SK-N-SH treated with all-trans-retinoic acid at 6 μM for 48 hours (cell line): ENCODE data around the gene TRAT1.

Source experiments
- CREB5 ChIP-seq: fragments of 250-450 bp; sonication (Bioruptor Pico); IDR thresholded peaks from 2 replicates; pipeline ENCODE4 v1.5.1; 2020; ENCODE audit warnings: low read depth, mild to moderate bottlenecking, moderate library complexity
- CSDC2 ChIP-seq: fragments of 250-450 bp; sonication (Bioruptor Pico); IDR thresholded peaks from 2 replicates; pipeline ENCODE4 v1.5.0; 2020; ENCODE audit warnings: mild to moderate bottlenecking, moderate library complexity
- GLIS3 ChIP-seq: fragments of 250-450 bp; sonication (Bioruptor Pico); IDR thresholded peaks from 2 replicates; pipeline ENCODE4 v1.5.0; 2020; ENCODE audit warnings: mild to moderate bottlenecking, moderate library complexity
- PPARA ChIP-seq: fragments of 250-450 bp; sonication (Bioruptor Pico); IDR thresholded peaks from 2 replicates; pipeline ENCODE4 v1.5.0; 2020; ENCODE audit warnings: mild to moderate bottlenecking, borderline replicate concordance
- ZC3H10 ChIP-seq: fragments of 250-450 bp; sonication (Bioruptor Pico); IDR thresholded peaks from 2 replicates; pipeline ENCODE4 v1.5.1; 2021; ENCODE audit warnings: mild to moderate bottlenecking, moderate library complexity
- ZFP30 ChIP-seq: fragments of 450-650 bp; formaldehyde crosslinking; IDR thresholded peaks from 2 replicates; pipeline ENCODE4 v1.5.0; 2022; ENCODE audit warnings: mild to moderate bottlenecking, moderate library complexity
- ZNF565 ChIP-seq: fragments of 450-650 bp; formaldehyde crosslinking; conservative IDR thresholded peaks from 2 replicates; pipeline ENCODE4 v1.5.0; 2020; ENCODE audit warnings: low read depth, mild to moderate bottlenecking, moderate library complexity
- ZNF8 ChIP-seq: fragments of 450-650 bp; formaldehyde crosslinking; IDR thresholded peaks from 2 replicates; pipeline ENCODE4 v1.5.0; 2020; ENCODE audit warnings: mild to moderate bottlenecking, moderate library complexity
- TF ChIP-seq, protein P1 (sequence below): fragments of 250-450 bp; sonication (Bioruptor Pico); IDR thresholded peaks from 2 replicates; pipeline ENCODE4 v1.8.0; 2021; ENCODE audit warnings: low read depth, mild to moderate bottlenecking, moderate library complexity, borderline replicate concordance
- TF ChIP-seq, protein P2 (sequence below): fragments of 250-450 bp; sonication (Bioruptor Pico); IDR thresholded peaks from 2 replicates; pipeline ENCODE4 v1.5.0; 2020; ENCODE audit warnings: mild to moderate bottlenecking, moderate library complexity

DNA sequence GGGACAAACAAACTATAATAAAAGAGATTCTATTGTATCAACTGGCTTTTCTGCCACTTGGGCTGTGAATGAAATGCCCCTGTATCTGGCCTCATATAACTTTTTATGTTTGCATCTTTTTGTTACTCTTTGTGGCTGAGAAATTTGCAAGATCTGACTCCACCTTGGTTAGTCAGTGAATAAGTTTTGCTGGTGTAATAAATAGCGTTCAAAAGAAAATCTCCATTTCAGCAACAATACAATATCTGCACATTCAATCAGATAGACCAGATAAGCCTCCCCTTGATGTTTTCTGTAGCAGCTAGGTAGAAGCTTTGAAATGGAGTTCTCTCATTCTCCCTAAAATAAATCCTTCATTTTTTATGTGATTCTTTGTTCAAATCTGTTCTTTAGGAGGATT is 12.0 kb downstream of the TRAT1 start:
- TF ChIP-seq ZNF565 (no peak), GLIS3 (CRISPR knock-in tag) (no peak), ZFP30 (no peak), CREB5 (CRISPR knock-in tag) (no peak), ZNF8 (CRISPR knock-in tag) (no peak), CSDC2 (CRISPR knock-in tag) (no peak), ZC3H10 (CRISPR knock-in tag) (no peak), PPARA (CRISPR knock-in tag) (no peak)
- TF ChIP-seq, protein P1, sequence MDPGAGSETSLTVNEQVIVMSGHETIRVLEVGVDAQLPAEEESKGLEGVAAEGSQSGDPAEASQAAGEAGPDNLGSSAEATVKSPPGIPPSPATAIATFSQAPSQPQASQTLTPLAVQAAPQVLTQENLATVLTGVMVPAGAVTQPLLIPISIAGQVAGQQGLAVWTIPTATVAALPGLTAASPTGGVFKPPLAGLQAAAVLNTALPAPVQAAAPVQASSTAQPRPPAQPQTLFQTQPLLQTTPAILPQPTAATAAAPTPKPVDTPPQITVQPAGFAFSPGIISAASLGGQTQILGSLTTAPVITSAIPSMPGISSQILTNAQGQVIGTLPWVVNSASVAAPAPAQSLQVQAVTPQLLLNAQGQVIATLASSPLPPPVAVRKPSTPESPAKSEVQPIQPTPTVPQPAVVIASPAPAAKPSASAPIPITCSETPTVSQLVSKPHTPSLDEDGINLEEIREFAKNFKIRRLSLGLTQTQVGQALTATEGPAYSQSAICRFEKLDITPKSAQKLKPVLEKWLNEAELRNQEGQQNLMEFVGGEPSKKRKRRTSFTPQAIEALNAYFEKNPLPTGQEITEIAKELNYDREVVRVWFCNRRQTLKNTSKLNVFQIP (CRISPR knock-in tag): no peak
- TF ChIP-seq, protein P2, sequence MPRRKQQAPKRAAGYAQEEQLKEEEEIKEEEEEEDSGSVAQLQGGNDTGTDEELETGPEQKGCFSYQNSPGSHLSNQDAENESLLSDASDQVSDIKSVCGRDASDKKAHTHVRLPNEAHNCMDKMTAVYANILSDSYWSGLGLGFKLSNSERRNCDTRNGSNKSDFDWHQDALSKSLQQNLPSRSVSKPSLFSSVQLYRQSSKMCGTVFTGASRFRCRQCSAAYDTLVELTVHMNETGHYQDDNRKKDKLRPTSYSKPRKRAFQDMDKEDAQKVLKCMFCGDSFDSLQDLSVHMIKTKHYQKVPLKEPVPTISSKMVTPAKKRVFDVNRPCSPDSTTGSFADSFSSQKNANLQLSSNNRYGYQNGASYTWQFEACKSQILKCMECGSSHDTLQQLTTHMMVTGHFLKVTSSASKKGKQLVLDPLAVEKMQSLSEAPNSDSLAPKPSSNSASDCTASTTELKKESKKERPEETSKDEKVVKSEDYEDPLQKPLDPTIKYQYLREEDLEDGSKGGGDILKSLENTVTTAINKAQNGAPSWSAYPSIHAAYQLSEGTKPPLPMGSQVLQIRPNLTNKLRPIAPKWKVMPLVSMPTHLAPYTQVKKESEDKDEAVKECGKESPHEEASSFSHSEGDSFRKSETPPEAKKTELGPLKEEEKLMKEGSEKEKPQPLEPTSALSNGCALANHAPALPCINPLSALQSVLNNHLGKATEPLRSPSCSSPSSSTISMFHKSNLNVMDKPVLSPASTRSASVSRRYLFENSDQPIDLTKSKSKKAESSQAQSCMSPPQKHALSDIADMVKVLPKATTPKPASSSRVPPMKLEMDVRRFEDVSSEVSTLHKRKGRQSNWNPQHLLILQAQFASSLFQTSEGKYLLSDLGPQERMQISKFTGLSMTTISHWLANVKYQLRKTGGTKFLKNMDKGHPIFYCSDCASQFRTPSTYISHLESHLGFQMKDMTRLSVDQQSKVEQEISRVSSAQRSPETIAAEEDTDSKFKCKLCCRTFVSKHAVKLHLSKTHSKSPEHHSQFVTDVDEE (CRISPR knock-in tag): no peak
